HG03108 (cell line): ENCODE measurements around the gene SFXN3.

Experiments
- ATAC-seq: cut with Tn5 transposase; IDR thresholded peaks from one replicate; pipeline ENCODE4 v1.9.1; 2021; ENCODE audit warnings: moderate library complexity; ENCODE audit not compliant: unreplicated experiment

The SFXN3 gene

DNA sequence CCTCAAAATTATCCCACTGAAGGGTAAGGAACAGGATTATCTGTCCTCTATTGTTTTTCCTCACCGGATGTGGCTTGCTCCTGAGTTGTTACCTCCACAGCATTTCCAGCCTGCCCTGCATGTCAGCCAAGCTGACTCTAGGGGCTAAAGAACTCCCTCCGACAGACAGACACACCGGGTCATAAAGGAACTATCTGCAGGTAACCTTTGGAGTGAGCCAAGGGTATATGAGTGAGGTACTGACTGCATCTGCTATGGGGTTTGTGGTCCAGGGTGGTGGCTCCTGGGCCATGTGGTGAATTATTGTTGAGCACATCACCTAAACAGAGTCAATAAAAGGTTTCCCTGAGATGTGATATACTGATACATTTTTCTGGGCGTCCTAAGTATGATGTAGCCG, 23.8 kb downstream of the SFXN3 start:
- ATAC-seq, result no peak

DNA sequence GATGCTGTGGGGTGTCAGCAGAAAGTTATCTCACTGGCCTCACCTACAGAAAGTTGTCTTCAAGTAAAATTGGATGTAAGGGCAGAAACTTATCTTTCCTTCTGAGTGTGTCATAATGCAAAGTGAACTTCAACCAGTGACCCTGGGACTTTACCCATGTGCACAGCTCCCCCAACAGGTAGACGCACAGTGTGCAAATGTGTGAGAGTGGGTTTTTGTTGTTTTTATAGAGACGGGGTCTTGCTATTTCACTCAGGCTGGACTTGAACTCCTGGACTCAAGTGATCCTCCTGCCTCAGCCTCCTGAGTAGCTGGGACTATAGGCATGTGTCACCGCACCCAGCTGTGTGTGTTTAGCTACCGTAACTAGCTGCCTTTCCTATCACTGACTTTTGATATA, 24.4 kb downstream of the SFXN3 start:
- no peak for ATAC-seq

DNA sequence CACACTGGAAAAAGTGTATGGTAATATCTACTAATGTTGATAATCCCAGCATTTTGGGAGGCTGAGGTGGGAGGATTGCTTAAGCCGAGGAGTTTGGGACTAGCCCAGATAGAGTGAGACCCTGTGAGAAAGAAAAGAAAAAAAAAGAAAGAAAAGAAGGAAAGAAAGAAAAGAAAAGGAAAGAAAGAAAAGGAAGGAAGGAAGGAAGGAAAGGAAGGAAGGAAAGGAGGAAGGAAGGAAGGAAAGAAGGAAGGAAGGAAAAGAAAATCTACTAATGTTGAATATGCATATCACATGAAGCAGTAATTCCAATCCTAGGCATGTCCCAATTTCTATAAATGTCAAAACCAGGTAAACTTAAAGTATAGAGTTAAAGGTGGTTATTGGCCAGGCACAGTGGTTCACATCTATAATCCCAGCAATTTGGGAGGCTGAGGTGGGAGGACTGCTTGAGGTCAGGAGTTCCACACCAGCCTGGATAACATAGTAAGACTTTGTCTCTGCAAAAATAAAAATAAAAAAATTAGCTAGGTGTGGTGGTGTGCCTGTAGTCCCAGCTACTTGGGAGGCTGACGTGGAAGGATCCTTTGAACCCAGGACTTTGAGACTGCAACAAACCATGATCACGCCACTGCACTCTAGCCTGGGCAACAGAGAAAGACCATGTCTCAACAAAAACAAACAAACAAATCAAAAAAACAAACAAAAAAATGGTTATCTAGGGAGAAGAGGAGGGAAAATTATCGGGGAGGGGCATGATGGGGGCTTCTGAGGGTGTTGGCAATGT, 25.5 kb downstream of the SFXN3 start:
- ATAC-seq, result no peak

DNA sequence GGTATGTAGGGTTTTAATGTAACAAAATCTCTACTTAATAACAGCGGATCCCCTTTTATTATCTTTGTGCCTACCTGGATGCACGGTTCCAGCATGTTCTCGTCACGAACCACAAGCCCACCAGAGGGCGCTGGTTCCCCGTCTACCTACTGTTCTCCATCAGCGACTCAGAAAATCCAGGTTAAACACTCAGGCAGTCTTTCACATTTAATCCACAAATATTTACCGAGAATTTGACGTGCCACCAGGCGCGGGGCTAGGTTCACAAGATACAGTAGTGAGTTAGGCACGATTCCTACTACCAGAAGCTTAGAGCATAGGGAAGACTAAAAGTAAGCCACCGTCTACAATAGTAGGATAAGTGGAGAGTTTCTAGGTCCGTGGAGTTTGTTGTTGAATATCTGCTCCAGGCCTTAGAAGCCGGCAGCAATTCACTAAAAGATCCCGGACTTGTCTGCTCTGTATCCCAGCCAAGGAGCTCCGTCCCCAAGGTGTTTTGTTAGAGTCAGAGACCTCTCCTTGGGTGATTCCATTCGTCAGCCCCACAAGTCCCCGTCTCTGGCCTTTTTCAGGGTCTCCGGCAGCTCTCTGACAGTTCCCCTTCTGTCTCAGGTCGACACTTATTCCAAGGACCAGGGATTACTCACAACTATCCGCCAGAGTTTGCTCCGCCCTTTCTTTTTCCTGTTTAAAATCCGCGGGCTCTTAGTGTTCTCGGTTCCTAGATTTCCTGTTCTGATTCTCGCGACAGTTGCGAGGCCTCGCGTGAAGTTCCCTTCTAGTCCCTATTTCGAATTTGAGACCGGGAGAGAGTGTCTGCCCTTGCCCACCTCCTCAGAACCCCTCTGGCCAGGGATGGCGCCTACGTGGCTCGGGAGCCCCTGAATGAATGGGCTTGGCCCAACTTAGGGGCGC, 29.3 kb downstream of the SFXN3 start:
- peak; percentile 33 for ATAC-seq

DNA sequence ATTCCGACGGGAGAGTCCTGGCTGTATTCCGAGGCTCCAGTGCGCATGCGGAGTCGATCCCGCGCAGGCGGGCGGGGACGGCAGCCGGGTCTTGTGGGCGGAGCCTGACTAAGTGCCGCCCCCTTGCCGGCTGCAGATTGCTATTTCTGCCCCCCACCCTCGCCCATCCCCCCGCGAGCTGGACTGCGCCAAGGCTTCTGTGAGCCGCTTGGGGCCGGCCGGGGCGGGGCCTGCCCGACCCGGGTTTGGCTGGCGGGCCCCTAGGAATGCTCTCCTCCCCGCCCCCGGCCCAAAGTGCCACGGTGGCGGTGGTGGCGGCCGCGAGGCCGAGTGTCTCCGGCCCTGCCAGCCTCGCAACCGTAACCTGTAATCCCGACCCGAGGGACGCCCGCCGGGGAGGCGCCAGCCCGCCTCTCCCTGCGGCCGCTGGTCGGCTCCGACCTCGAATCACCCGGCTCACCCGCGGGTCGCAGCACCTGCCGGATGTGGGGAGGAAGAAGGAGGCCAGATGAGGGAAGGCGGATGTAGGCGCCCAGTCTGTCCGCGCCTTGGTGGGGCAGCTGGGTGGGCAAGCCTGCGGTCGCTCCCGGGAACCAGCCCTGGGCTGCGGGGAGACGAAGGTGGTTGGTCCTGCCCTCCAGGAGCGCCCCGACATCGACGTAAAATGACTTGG, 30.1 kb downstream of the SFXN3 start:
- peak; percentile 48 for ATAC-seq

DNA sequence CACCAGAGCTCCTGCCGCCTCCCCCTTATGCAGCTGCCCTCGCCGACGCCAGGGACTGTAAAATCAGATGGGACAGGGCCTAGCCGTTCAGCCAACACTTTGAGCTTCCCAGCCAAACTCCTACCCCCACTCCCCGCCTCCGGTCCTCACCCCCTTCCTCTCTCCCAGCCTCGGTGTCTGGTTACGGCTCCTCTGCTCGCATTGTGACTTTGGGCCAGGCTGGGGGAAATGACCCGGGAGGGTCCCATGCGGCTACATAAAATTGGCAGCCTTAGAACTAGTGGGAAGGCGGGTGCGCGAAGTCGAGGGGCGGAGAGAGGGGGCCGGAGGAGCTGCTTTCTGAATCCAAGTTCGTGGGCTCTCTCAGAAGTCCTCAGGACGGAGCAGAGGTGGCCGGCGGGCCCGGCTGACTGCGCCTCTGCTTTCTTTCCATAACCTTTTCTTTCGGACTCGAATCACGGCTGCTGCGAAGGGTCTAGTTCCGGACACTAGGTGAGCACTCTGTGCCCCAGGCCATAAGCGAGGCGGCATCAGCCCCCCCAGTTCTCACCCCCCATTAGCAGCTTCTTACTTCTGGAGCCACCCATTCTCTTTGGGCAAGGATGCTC, 30.7 kb downstream of the SFXN3 start, which contains the start of gene KAZALD1:
Gene KAZALD1 (plus strand): TSS at position 366 of the 608 bp plus-strand sequence. CDS start 604 bp downstream, outside the sequence.
- ATAC-seq, result no peak

DNA sequence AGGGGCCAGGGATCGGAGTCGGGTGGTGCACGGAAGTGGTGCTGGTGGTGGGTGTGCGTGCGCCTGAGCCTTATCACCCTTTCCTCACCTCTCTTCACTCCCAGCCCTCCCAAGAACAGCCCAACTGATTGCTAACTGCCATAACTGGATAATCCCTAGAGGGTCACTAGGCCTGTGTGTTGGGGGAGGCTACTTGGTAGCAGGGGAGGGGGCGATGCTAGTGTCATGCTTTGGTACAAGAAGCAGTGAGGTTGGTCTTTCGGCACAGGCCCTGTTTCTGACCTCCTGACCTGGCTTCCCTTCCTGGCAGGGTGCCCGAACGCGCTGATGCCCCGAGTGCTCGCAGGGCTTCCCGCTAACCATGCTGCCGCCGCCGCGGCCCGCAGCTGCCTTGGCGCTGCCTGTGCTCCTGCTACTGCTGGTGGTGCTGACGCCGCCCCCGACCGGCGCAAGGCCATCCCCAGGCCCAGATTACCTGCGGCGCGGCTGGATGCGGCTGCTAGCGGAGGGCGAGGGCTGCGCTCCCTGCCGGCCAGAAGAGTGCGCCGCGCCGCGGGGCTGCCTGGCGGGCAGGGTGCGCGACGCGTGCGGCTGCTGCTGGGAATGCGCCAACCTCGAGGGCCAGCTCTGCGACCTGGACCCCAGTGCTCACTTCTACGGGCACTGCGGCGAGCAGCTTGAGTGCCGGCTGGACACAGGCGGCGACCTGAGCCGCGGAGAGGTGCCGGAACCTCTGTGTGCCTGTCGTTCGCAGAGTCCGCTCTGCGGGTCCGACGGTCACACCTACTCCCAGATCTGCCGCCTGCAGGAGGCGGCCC, 31.4 kb downstream of the SFXN3 start:
- no peak for ATAC-seq

DNA sequence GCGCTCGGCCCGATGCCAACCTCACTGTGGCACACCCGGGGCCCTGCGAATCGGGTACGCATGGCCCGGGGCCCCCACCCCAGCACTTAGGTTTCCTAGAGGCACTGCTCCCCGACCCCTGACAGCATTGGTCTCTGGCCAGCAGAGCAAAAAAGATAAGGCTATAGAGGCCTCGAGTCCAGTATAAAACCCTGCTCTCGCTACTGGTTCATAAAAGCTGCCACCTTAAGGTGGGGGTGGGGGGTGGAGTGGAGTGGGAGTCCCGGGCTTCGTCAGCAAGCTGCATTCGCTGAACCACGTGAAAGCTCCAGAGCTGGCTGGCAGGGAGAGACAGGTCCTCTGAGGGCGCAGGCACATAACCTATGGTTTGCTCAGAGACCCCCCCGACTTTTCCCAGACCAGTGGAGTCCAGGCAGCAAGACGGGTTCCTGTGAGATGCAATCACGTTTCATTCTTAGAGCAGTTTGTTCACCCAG, 32.1 kb downstream of the SFXN3 start:
- no peak for ATAC-seq

DNA sequence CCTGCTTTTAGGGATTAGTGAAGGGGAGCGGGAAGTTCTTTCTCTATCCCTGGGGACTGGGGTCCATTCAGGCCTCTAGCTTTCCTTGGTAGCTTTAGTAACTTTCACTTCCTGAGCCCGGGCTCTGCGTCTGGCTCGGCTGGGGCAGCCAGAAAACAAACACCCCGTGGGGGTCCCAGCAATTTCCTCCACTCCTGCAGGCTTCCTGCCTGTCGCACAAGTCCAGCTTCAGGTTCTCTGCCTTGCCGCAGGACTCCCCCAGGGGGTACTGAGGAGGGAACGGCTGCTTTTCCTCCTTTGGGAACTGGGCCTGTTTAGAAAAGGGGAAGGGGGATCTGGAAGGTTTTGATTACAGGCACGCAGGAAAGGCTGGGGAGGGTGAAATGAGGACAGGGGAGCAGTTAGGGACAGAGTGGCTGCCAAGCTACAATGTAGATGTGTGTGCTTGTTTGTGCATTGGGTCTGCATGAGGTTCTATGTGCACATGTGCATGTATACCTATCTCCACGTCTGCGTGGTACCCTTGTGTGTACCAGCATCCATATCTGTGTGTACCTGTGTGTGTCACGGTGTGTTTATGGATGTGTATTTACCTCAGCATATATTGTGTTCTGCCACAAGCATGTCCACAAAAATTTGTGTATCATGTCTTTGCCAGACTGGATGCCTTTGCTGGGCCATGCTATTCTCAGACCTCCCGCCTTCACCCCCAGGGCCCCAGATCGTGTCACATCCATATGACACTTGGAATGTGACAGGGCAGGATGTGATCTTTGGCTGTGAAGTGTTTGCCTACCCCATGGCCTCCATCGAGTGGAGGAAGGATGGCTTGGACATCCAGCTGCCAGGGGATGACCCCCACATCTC, 32.7 kb downstream of the SFXN3 start:
- ATAC-seq, result no peak

DNA sequence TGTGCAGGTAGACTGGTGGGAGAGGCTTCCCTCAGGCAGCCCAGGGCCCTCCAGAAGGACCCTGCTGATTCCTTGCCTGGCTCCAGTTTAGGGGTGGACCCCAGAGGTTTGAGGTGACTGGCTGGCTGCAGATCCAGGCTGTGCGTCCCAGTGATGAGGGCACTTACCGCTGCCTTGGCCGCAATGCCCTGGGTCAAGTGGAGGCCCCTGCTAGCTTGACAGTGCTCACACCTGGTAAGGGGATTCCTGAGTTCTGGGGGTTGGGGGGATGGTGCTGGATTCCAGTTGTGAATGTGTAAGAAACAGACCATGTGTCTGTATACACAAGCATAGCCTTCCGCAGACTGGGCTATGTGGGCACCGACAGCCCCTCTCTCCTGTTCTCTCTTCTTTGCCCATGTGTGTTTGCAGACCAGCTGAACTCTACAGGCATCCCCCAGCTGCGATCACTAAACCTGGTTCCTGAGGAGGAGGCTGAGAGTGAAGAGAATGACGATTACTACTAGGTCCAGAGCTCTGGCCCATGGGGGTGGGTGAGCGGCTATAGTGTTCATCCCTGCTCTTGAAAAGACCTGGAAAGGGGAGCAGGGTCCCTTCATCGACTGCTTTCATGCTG, 33.5 kb downstream of the SFXN3 start:
- no peak for ATAC-seq

DNA sequence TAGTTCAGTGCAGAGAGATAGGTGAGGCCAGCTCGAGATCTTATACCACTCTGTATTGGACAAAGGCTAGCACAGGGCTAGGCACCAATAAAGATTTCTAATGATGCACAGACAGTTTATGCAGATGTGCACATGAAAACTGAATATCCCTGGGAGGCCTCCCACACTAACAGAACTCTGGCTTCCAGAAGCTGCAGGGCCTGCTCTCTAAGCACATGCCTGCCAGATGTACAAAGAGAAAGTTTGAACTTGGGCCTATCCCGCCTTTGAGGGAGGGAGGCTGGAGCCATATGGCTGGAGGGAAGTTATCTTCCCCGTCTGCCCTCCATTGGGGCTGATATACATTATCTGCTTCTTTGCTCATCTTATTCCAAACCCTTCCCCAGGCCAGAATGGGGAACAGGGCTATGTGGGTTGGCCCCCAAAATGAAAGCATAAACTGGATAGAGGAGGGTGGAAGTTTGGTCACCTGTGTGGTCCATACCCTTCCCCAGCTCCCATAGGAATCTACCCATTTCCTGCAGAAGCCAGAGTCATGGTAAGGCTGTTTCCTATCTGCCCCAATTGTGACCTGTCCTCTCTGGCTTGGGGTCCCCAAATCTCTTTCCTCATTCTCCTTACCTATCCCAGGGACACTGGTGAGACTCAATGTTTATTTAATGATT, 34.6 kb downstream of the SFXN3 start:
- ATAC-seq, result no peak

DNA sequence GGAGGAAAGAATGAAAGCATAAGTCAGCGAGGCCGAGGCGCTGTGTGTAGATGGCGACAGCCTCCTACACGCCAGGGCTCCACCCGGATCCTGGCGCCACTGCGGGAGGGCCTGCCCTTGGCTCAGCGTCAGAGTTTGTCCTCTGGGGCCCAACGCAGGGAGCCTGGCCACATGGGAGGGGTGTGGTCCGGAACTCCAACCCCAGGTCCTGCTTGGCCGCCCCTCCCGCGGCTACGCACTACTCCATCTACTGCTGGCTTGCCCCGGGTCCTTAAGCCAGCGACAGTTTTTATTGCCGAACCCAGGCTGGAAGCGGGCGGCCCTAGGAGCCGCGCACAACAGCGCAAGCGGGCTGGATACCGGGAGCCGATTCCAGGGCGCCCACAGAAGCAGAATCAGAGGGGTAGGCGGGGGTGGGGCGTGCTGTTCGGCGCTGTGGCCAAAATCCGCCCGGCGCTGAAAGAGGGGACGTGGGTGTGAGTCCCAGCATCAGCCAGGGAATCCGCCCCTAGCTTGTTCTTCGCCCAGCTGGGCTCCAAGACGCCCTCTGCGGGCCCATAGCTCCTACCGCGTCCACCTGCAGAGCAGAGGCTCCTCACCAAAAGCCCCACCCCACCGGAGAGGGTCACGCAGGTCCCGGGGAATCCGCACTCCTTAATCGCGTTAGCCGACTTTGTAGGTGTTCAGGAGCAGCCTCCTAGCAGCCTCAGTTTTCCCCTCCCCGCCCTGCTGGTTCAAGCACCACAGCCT, 35.3 kb downstream of the SFXN3 start:
- ATAC-seq, result no peak

DNA sequence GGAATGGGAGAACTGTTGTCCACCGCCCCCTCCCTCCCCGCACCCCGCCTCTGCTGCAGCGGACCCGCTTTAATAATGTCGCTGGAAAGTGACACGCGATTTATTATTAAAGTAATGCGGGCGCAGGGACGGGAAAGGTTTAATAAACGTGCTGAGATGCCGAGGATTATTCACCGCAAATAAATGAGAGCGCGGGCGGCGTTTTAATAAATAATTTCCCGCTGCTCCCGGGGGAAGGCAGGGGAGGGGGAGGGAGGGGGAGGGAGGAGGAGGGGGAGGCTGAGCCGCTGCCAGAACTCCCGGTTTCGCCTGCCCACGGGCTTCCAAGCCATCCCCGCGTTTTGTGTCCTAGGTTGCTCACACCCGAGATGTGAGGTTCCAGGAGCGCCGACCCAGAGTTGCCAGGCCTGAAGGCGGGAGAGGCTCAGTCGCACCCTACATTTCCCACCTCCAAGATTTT, 35.9 kb downstream of the SFXN3 start:
- no peak for ATAC-seq

DNA sequence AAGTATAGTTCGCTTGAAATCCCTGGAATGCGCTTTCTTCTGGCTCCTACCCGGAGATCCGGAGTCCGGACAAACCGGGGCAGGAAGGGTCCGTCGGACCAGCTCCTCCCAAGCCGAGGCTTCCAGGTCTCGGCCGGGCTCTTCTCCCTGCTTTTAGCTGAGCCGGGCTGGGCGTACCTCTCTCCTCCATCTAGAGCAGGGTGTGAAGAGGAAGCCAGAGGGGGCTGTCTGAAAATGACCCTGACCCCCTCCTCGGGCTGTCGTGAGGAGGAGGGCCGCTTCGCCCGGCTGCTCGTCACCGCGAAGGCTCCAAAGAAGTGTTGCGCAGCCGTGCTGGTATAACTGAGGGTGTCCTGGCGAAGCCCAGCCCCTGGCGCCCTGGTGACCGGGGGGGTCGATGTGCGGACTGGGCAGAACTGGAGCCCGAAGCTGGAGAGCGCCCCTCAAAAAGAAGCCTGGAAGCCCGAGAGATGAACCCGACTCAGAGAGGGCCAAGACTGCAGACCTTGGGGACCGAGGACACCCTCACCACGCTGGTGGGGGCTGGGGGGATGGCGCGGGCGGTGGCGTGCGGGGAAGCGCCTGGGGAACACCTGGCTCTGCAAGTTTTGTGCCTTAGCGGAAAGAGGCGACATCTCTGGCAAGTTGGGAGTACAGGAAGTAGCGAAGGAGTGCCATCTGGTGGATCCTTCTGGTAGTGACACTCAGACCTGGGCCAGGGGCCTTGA, 36.5 kb downstream of the SFXN3 start:
- peak; percentile 53 for ATAC-seq

DNA sequence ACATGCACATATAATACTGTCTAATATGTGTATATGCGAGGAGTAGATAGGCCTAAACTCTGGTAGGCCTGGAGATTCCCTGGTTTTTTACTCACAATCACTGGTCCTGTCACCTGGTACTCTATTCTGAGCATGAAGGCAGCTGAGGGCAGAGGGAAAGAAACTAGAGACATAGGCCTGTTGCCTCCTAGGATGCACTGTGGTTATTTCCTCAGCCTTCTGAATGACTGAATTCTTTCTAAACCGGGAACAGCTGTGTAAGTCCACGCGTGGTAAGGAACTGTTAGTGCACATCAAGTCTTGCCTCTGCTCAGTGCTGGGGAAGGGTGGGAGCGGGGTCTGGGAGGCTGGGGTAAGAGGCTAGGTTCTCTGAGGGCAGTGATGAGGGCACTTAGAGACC, 38.4 kb downstream of the SFXN3 start:
- ATAC-seq, result no peak

DNA sequence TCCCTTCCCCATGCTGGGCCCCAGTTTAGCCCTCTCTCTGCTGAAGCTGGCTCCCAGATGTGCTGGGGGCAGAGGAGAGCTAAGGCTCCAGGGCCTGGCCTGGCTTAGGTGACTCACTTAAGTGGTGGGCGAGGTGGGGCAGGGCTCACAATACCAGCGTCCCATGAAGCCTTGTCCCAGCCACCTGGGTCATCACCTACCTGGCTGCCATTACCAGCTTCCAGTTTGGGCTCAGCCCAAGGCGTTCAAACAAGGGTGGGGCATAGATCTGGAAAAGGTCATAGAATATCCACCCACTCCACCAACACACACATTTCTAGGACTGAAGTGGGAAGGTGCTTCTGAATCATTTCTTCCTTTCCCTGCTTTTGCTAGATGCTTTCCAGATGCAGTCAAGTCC, 39.1 kb downstream of the SFXN3 start:
- no peak for ATAC-seq
